Testis (tissue), 3 donors: ENCODE data around the gene YDJC. TPM values are rescaled to one million over a fixed set of nuclear protein-coding genes. Genes with fewer than 3 reads are reported as not detected.
"Not testable (repeated sequence)": the region's sequence is repeated elsewhere in the genome, so short reads cannot be mapped to it uniquely, and the experiment has no call there.

Experiments
- DNase-seq: peaks from one replicate; pipeline ENCODE4 v3.0.0-alpha.2; 2019
- H3K27ac ChIP-seq, 2 donors: fragments of 200-600 bp; sonication (generic); one replicate each; pipeline ENCODE4 v1.5.1; 2019
- H3K27me3 ChIP-seq: fragments of 200-600 bp; sonication (generic); one replicate; pipeline ENCODE4 v1.5.1; 2019
- H3K36me3 ChIP-seq: fragments of 200-600 bp; sonication (generic); one replicate; pipeline ENCODE4 v1.5.1; 2017; ENCODE audit warnings: low read depth; ENCODE audit errors: missing control alignments
- H3K4me1 ChIP-seq: fragments of 200-600 bp; sonication (generic); one replicate; pipeline ENCODE4 v1.5.1; 2019
- H3K4me3 ChIP-seq, 2 donors: fragments of 200-600 bp; sonication (generic); one replicate each; pipeline ENCODE4 v1.5.1; 2017 to 2019
- H3K9me3 ChIP-seq: fragments of 200-600 bp; sonication (generic); one replicate; pipeline ENCODE4 v1.5.1; 2017
- POLR2A ChIP-seq: fragments of 450-650 bp; IDR thresholded peaks from one replicate; pipeline ENCODE4 v1.6.1; 2017; ENCODE audit warnings: antibody characterized with exemption, mild to moderate bottlenecking, moderate library complexity
- WGBS, 2 donors: methylation state at CpG; one replicate each; pipeline ENCODE4 v1.1.5; 2018; 5-methylcytosine and 5-hydroxymethylcytosine counted together
- intact Hi-C: fragments of 100-400 bp; cut with DNase I; formaldehyde crosslinking; loops from one replicate; pipeline ENCODE4 v1.15.1; 2023; ENCODE audit warnings: low total_unique reads
- polyA plus RNA-seq: library from polyadenylated mRNA; stranded (reverse); fragments of 350-450 nt; fragmentation: Illumina TruSeq; extraction: RNeasy Lipid Tissue Mini Kit (QIAGEN cat#74804); gene quantifications from one replicate; pipeline ENCODE4 v1.2.3, GENCODE V29; 2014; ENCODE audit warnings: low read depth, low replicate concordance; ENCODE audit not compliant: insufficient read depth
- total RNA-seq, 2 donors: library from RNA; depleted of rRNA; stranded (reverse); fragments of >200 nt; gene quantifications; one replicate each; pipeline ENCODE4 v1.2.3, GENCODE V29; 2016
- TF ChIP-seq, protein P1 (sequence below), 3 experiments: fragments of 450-650 bp in 2 of 3; fragments of 200-600 bp in 1 of 3; sonication (generic) in 1 of 3; IDR thresholded peaks; one replicate each; pipeline ENCODE4 v1.5.1; 2016 to 2019; ENCODE audit warnings: antibody characterized with exemption in 3 of 3, mild to moderate bottlenecking in 2 of 3, moderate library complexity in 1 of 3

The YDJC gene
- total and polyA plus RNA-seq, 3 donors from 2014 or later: 9.9 to 37.1 (median 36.5) TPM

DNA sequence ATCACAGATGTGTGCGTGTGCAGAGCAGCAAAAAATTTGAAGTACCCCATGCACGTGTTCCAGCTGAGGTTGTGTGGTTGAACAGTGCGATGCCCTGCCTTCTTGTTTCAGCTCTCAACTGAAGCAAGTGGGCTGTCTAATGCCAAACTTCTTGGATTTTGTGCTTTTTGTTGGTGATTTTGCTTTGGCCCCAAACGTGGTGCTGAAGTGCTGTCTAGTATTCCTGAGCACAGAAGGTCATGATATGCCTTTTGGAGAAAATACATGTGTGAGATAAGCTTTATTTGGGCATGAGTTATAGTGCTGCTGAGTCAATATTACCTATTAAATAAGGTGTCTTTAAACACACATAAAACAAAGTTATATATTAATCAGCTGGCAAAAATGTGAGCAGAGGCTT, 14.1 kb downstream of the YDJC start:
- Histone ChIP-seq H3K27me3 (no peaks in the 10 kb centered on the region), H3K9me3 (no peaks in the 10 kb centered on the region), H3K4me1 (no peaks in the 10 kb centered on the region), H3K36me3 (no peaks in the 10 kb centered on the region), H3K27ac (no peak overlapping the region), H3K4me3 (no peak overlapping the region)
- no peak for TF ChIP-seq POLR2A
- TF ChIP-seq, protein P1, sequence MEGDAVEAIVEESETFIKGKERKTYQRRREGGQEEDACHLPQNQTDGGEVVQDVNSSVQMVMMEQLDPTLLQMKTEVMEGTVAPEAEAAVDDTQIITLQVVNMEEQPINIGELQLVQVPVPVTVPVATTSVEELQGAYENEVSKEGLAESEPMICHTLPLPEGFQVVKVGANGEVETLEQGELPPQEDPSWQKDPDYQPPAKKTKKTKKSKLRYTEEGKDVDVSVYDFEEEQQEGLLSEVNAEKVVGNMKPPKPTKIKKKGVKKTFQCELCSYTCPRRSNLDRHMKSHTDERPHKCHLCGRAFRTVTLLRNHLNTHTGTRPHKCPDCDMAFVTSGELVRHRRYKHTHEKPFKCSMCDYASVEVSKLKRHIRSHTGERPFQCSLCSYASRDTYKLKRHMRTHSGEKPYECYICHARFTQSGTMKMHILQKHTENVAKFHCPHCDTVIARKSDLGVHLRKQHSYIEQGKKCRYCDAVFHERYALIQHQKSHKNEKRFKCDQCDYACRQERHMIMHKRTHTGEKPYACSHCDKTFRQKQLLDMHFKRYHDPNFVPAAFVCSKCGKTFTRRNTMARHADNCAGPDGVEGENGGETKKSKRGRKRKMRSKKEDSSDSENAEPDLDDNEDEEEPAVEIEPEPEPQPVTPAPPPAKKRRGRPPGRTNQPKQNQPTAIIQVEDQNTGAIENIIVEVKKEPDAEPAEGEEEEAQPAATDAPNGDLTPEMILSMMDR (IDR thresholded peaks at IDR 0.05): no peak
- intact Hi-C loops: no loop called here
- no peak for DNase-seq
- WGBS, 2 donors: 82 to 84% methylated on average over 4 of the region's 4 CpGs

DNA sequence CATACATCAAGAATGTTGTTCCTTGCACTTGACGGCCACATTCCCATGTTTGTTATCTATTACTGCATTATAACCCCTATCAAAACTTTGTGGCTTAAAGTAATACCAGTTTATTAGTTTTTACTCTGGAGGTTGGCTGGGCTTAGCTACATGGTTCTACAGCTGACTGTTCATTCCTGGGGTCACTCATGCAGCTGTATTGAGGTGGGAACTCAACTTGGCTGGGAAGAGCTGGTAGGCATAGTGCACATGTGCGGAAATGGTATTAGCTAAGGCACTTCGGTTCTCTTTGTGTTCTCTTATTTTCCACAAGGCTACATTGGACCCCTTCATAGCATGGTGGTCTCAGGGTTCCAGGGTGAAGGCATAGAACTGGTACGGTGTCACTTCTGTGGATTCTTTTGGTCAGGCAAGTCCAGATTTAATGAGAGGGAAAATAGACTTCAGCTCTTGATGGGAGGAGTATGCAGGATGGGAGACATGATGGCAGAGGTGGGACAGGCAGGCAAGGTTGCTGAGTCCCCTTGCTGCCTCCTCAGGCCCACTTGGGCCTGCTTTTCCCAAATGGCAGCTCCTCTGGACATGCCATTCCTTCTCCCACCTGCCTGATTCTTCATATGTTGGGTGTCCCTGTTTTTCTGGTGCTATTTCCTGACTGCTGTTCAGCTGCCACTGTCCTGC, 16.1 kb downstream of the YDJC start:
- H3K4me3 ChIP-seq: no peak overlapping the region
- H3K27me3 ChIP-seq: no peaks in the 10 kb centered on the region
- H3K9me3 ChIP-seq: no peaks in the 10 kb centered on the region
- H3K36me3 ChIP-seq: no peaks in the 10 kb centered on the region
- 84 to 86% methylated on average over 4 of the region's 4 CpGs for WGBS, 2 donors
- no peak for DNase-seq
- H3K27ac ChIP-seq: no peak overlapping the region
- TF ChIP-seq POLR2A: no peak
- TF ChIP-seq, protein P1 (IDR thresholded peaks at IDR 0.05): no peak
- no peaks in the 10 kb centered on the region for H3K4me1 ChIP-seq
- intact Hi-C loops: no loop called here

- Histone ChIP-seq H3K27me3 (no peaks in the 10 kb centered on the region), H3K4me3 (no peak overlapping the region), H3K27ac (no peak overlapping the region), H3K4me1 (no peaks in the 10 kb centered on the region), H3K36me3 (no peaks in the 10 kb centered on the region), H3K9me3 (no peaks in the 10 kb centered on the region)
- intact Hi-C loops: no loop called here
- WGBS, 2 donors: 74 to 86% methylated on average over 6 to 7 of the region's 7 CpGs
- TF ChIP-seq, protein P1 (IDR thresholded peaks at IDR 0.05): no peak
- no peak for TF ChIP-seq POLR2A
- no peak for DNase-seq
These were observed 17.0 kb downstream of the YDJC start for GRCh38 chr22:21612858-21613257.

- Histone ChIP-seq H3K4me1 (no peaks in the 10 kb centered on the region), H3K36me3 (no peaks in the 10 kb centered on the region), H3K27me3 (no peaks in the 10 kb centered on the region), H3K4me3 (no peak overlapping the region), H3K9me3 (no peaks in the 10 kb centered on the region), H3K27ac (no peak overlapping the region)
- DNase-seq: no peak
- intact Hi-C loops: no loop called here
- TF ChIP-seq, protein P1 (IDR thresholded peaks at IDR 0.05): no peak
- no peak for TF ChIP-seq POLR2A
- 78 to 91% methylated on average over 4 of the region's 4 CpGs for WGBS, 2 donors
These were observed 18.4 kb downstream of the YDJC start for GRCh38 chr22:21611210-21611977.

GRCh38 chr22:21609556-21610157, 20.2 kb downstream of the YDJC start:
- intact Hi-C loops, H3K36me3 ChIP-seq, H3K27me3 ChIP-seq, H3K27ac ChIP-seq, H3K4me1 ChIP-seq, H3K9me3 ChIP-seq, H3K4me3 ChIP-seq, DNase-seq: not testable (repeated sequence)
- 94 to 95% methylated on average over 11 of the region's 11 CpGs for WGBS, 2 donors
